SK-N-MC (cell line): ENCODE data around the gene ATOH1.

Experiments used
- EZH2 ChIP-seq: fragments of 200-600 bp; sonication (generic); IDR thresholded peaks from one replicate; pipeline ENCODE4 v1.6.1; 2017; ENCODE audit warnings: antibody characterized with exemption
- POLR2AphosphoS5 ChIP-seq: IDR thresholded peaks from 2 replicates; pipeline ENCODE4 v1.6.1; 2012; ENCODE audit warnings: mild to moderate bottlenecking, low read depth, low read length, borderline replicate concordance

DNA sequence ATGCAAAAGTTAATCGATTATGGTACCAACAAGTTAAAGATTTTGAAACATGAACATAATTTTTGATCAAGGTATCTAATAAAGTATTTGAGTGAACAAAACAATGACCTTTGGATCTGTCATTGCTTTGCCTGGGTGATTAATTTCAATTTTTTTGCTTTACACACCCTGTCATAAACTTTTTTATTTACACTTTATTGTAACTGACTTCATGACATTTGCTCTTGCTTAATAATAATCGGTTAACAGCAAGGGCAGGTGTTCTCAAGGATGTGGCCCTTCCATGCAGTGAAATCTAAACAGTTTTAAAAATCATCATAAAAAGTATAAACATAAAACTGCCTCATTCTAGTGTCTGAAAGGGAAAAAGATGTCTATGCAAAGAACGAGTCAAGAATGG is 24.1 kb downstream of the ATOH1 start:
- TF ChIP-seq POLR2AphosphoS5 (no peak), EZH2 (no peak)
